ENCODE measurements around the gene NSG2.
"Not testable (repeated sequence)": the region's sequence is repeated elsewhere in the genome, so short reads cannot be mapped to it uniquely, and the experiment has no call there.

Gene NSG2

DNA sequence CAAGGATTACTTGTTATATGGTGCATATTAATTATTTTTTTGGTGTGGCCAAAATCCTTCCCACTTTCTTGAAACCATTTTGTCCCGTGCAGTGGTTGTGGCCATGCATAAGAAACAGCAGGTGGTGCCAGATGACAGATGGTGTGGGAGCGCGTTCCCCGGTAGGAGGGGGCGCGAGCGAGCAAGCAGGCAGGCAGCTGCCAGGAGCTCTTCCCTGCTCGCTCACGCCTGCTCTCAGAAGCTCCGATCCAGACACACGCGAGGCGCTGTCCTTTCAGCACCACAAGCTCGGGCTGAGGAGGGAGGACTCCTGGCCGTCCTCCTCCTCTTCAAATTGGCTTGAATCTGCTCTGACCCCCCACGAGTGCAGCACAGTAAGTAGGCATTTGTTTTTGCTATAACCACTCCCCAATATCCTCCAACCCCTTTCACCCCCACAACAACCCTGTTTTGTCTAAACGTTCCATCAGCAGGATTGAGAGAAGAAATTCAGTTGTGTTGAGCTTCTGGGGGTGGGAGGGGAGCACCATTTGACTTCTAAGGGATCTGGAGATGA is at the start of gene NSG2:
NSG2 (plus strand) TSS at position 237 of the 556 bp plus-strand sequence. CDS start 1,050 bp downstream, outside the sequence.
- DNase-seq = peak; percentile 68

DNA sequence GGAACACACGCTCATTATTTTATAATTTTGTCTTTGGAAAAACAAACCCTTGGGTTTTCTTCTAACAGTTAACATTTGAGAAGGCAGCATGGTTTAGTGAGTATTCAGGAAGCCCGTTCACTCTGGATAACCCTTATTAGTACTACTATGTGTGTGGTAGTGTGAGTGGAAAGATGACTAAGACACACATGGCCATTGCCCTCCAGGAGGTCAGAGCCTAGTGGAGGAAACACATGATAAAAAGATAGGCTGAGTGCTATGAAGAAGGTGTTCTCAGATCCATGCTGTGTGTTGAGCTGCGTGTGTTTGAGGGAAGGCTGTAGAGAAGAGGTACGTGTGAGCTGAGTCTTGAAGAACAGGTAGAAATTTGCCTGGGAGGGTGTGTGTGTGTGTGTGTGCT is 48.2 kb upstream of the NSG2 start:
- DNase-seq = no peak

DNA sequence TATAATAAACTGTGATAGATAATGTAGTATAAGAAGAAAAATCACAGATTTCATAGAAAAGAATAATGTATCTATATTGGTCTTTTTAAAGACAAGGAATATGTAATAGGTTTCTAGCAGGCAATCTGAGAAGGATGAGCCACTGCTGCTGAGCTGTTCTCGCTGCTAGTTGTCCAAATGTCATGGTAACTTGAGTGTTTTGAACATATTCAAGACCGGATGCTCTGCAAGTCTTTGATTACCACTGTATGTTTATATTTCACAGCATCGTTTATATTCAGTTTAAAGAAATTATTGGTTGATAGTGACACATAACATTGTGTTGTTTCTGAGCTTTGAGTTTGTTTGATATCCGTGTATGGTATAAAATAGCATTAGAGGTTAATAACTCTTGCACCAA is 47.0 kb upstream of the NSG2 start:
- no peak for DNase-seq

DNA sequence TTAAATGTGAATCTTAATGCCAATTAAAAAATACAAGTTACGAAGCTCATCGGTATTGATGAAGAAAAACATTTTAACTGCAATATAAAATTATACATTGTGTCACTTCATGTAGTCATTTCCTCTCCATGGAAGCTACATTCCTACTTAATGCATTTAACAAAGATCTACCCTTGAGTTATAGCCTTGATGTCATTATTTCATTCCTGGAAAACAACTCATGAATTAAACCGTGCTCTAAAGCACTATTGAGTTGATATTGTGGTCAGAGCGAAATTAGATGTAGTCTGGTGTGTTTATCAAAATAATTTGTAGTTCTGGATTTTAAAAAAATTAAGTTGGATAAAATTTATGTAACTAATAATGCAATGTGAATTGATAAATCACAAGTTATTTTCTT is 45.4 kb upstream of the NSG2 start:
- DNase-seq = no peak

DNA sequence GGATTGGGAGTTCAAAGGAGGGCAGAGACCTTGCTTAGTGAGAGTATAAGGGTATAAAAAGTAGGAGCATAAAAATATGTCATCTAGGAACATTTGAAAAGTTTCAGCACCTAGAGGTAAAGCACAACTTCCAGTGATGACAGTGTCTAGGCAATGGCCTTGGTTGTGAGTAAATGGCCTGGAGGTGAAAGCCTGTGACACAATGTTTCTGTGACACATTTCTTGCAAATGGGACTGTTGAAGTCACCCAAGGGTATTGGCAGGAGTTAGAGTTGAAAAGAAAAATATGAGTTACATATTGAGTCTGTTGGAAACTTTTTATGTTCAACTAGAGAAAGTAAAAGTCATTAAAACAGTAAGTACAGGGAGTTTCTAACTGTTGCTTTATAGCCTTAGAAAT is 41.7 kb upstream of the NSG2 start:
- no peak for DNase-seq

DNA sequence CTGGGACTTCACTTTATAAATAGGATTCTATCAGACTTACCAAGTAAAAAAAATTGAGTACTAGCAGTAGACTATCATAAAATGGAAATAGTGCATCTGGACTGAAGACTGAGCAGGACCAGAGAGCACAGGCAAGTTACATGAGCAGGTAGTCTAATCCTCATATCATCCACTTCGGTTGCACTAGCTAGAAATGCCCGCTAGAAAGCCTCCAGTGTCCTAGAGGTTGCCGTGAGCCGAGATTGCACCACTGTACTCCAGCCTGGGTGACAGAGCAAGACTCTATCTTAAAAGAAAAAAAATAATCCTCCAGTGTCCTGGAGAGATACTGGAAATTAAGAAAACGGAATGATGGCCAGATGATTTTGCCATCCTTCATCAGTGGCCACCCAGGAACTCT is 36.6 kb upstream of the NSG2 start:
- no peak for DNase-seq

DNA sequence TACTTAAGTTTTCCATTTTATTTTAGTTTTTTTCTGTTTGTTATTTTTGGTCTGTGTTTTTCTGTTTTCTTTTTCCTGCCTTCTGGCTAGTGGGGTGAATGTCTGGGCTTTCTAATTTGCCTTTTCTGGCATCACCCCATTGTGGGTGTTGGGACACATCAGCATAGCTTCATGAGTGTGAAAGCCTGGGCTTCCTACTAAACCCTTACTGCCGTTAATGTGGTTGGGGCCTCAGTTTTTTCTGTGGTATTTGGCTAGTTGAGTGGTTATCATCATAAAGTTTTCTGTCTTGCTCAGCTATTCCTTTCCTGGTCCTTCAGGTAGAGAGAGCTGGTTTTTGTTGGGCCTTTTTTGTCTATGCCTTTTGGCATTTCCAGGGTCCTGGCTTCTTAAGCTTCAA is 35.1 kb upstream of the NSG2 start:
- DNase-seq = no peak

DNA sequence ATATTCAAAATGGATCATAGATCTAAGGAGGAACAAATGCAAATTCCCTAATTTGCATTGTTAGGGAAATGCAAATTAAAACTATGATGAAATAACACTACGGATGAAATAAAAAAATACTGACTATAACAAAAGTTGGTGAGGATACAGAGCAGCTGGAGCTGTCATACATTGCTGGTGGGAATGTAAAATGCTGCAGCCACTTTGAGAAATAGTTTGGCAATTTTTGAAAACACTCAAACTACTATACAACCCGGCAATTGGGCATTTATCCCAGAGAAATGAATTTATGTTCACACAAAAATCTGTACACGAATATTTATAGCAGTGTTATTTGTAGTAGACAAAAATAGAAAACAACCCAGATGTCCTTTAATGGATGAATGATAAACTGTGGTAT is 34.1 kb upstream of the NSG2 start:
- DNase-seq = no peak

DNA sequence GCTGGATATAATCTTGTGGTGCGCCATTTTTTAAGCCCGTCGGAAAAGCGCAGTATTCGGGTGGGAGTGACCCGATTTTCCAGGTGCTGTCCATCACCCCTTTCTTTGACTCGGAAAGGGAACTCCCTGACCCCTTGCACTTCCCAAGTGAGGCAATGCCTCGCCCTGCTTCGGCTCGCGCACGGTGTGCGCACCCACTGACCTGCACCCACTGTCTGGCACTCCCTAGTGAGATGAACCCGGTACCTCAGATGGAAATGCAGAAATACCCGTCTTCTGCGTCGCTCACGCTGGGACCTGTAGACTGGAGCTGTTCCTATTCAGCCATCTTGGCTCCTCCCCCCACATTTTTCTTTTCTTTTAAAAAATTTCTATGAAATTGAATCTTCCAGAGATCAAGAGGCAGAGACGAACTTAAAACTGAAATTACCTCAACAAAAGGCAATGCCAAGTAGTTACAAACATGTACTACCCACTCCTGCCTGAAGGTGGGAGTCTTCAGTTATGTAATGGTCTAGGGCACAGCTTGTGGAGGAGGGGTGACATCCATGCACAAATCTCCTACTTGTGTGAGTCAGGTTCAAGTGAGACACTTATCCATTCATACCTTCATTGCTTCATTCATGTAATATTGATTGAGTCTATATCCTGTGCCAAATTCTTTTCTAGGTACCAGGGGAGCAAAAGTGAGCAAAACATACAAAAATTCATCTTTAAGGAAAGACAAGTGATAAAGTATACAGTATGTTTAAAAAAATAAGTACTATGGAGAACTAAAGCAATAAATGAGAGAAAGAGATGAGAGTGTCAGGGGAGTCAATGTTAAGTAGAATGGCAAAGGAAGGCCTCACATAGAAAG is 25.2 kb upstream of the NSG2 start:
- not testable (repeated sequence) for DNase-seq

DNA sequence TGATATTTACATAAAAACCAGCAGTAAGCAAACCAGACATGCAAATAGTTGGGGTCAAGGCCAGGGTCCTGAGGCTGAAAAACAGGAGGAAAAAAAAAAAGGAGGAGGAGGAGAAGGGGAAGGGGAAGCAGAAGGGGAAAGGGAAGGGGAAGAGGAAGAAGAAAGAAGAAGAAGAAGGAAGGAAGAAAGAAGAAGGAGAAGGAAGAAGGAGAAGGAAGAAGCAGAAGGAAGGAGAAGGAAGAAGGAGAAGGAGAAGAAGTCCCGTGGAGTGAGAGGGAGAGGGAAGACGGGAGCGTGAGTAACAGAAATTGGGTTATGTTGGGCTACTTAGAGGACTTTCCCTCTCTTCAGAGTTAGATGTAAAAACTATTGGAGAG is 24.6 kb upstream of the NSG2 start:
- DNase-seq = no peak

DNA sequence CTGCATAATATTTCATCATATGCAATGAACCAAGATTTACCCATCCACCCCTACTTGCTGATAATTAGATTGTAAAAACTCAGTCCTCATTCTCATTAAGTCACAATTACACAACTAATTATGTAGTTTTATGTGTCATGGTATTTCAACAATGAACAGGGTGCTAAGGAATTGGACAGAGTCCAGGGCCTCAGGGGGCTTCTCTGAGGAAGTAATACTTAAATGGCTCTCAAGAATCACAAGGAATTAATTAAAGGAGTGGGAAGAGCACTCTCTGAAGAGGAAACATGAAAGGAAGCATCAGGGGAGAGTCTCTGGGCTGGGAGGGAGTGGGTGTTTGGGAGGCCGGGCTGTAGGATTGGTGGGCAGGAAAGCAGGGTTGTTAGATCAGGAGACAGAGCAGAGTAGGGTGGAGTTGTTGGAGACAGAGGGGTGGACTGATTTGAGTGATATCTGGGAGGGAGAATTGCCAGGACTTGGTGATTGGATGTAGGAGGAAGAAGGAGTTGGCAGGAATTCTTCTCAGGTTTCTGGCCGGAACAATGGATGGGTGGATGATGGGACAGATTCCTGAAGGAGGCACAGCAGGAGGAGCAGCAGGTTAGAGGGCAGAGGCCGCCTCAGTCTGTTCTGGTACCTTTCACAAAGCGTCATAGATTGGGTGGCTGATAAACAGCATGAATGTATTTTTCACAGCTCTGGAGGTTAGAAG is 23.0 kb upstream of the NSG2 start:
- DNase-seq = no peak

DNA sequence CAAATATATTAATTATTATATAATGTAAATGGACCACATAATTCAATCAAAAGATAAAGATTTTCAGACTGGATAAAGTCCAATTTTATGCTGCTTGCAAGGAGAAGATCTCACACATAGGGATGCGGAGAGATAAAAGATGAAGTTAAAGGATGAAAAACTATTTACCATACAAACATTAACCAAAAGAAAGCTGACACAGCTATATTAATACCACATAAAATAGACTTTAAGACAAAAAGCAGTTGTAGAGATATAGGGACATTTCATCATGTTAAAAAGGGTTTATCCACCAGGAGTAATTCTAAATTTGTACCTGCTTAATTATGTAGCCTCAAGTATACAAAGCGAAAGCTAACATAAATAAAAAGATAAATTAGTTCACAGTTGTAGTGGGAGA is 15.2 kb upstream of the NSG2 start:
- no peak for DNase-seq

DNA sequence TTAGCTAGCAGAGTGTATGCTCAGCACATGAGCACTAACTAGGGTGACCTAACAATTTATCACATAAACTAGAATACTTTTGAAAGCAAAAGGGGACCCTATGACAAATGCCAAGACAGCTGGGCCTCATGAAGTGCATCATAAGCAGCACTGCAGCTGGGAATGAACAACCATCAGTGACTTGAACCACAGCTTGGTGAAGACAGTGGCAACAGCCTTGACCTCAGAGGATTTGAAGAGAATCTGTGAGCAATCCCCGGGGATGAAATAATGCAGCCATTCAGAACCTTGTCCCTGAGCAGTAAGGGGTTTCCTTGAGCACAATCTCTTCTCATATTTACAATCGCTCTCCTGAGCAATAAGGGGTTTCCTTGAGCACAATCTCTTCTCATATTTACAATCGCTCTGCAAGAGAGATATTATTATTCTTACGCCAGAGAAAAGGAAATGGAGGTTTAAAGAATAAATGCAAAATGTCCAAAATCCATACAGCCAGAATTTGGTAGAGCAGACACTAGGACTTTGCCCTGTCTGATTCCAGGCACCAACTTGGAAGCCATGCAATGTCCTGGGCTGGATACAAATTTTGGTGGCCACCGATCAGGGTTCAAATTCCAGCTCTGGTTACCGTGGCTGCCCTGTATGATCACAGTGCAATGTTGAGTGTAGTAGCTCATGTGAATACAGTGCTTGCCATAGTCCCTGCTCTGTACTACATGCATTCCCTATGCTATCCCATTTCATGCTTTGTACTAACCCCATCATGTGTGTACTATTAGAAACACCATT is 846 bp upstream of the NSG2 start:
- DNase-seq = no peak

DNA sequence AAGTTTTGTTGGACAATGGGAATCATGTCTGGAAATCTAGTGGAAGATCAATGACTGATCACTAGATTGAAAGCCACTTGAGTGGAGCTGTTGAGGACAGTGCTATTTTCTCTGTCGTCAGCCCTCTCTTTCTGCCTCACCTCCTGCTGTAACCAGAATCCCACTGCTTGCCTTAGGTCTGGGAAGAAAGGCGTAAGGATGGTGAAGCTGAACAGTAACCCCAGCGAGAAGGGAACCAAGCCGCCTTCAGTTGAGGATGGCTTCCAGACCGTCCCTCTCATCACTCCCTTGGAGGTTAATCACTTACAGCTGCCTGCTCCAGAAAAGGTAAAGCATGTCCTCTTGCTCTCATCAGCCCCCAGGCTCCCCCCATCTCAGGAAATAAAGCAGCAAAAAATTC is 1.1 kb downstream of the NSG2 start:
- DNase-seq = no peak

DNA sequence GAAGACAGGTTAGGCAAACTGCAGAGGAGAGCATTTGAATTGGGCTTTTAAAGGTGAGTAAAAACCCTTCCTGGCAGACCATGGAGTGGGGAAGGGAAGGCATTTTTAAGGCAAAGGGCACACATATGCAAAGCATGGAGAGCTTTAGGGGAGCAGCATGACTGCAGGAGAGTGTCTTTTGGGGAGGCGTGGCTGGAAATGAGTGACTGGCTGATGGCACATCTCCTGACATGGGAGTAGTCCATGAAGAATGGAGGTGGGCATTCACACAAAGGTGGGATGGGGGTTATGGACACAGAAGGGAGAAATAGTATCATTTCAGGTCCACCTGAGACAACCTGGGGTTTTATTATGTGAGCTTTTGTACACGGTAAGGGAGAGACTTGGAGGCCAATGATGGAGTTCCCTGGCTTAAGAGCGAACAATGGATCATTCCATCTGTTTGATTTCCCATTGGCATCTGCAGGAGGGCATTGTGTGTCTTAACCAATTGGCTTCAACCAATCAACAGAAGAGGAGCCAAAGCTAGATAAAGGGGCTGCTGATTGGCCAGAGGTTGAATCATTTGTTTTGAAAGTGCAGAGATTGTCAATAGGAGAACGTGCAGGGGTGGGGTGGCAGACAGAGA is 2.1 kb downstream of the NSG2 start:
- DNase-seq = no peak

DNA sequence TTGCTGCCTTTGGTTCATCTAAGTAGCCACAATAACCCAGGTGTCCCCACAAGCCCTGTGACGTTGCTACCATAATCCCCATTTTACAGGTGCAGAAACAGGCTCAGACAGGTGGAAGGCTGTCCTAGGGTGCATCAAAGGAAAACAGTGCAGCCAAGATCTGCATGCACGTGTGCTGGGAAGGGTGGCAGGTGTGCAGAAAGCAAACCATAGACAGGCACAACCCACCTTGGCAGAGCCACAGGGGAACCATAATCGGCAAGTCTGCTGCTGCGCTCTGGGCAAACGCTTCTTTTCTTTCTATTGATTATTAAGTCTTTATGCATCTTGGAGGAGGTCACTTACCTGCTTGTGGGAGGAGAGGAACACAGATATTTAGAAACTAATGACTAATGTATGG is 7.1 kb downstream of the NSG2 start:
- DNase-seq = no peak

DNA sequence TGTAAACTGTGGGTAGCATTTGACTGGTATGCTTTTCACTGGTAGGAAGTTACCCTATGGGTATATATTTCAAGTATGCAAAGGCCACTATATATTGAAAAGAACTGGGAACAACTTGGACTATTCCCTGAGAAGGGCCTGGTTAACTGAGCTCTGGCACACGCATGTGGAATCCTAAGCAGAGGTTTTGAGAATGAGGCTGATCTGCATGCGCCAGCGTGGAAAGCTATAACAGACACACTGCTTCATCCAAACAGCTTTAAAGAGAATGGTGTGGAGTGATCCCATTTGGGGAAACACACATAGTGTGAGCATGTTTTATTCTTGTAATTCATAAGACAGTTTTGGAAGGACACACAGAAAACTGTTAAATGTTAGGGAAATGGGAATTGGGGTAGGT is 8.4 kb downstream of the NSG2 start:
- DNase-seq = no peak

DNA sequence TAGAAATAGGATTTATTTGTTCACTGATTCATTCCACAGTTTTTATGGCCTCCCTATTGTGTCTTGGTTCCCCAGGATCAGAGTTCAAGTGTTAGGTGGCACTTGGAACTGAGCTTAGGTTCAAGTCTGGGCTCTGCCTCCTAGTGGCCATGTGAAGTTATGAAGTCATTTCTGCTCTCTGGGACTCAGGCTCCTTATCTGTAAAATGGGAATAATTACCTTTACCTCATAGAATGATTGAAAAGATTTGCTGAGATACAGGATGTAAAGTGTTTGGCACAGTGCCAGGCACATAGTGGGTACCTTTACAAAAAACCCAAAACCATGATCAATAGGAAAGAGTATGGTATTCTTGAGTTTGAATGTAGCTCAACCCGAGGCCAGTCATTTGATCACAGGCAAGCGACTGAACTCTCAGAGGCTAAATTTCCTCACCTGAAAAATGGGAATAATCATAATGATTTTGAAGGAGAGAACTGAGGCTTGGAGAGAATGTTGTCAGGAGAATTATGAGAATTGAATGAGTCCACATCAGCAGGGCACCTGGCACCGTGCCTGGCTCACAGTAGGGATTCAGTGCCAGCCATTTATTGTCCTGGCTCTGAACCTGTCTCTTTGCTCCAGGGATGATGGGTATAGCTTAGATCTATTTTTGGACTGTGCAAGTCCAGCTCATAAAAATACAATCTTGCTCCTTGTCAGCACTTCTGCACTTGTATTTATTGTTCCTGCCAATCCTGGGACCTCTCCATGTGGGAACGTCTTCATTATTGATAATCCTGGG is 10.8 kb downstream of the NSG2 start:
- no peak for DNase-seq

DNA sequence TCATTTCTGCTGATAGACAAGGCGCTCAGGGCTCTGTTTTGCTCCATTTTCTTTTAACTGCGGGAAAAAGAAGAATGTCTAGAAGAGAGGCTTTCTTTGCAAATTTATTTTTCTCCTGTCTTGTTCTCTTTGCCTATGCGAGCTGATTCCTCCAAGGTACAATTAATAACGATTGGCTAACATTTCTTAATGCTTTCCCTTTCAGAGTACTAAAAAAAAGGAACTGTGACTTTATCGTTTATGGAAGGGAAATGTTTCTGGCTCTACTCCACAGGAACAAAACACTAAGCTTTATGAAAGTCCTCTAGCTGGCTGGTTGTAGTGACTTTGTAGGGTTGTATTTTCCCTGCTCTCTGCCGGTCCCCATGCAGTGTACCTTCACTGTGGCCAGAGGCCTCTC is 11.7 kb downstream of the NSG2 start:
- DNase-seq = no peak

DNA sequence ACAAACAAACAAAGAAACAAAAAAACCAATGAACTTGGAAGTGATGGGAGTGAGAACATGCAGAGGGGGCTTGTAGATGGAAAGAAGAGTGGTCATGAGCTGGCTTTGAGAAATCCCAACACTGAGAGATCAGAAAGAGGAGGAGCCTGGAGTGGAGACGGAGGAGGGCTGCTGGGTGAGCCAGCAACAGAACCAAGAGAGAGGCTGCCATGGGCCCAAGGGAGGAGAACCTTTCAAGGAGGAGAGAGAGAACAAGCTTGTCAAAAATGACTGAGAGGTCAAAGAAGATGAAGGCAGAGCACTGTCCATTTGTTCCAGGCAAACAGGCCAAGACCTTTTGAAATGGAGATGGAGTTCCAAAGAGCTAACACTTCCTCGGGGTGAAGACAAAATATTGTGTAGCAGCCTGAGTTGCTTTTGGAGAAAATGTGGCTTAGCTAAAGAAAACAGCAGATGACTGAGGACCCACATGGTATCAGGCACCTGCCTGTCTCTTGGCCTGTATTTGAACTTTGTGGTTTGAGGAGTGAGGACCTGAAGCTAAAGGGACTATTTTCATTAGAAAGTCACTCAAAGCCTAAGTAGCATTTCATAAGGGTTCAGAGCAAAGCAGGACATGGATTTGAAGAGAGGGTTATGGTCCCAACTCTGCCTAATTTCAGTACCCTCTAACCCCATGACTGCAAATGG is 13.1 kb downstream of the NSG2 start:
- no peak for DNase-seq

DNA sequence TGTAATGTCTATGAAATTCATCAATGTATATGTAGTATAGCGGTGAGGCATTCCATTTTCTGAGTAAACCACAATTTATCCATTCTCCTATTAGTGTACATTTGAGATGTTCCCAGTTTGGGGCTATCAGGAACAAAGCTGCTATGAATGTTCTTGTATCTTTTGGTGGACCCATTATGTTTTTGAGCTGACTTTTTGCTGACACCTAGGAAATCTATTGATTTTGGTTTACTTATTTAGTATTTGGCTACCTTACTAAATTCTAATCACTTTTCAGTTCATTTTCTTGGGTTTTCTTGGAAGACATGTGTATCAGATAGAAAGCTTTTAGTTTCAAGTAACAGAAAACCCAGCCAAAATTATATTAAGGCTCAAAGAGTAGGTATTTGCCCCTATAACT is 13.7 kb downstream of the NSG2 start:
- no peak for DNase-seq
